HG02884 (cell line): Measurements from ENCODE around the gene ZNF611.
"Not testable (repeated sequence)": the region's sequence is repeated elsewhere in the genome, so short reads cannot be mapped to it uniquely, and the experiment has no call there.

ENCODE experiments used
- ATAC-seq: cut with Tn5 transposase; IDR thresholded peaks from one replicate; pipeline ENCODE4 v1.9.1; 2021; ENCODE audit warnings: mild to moderate bottlenecking, moderate library complexity; ENCODE audit not compliant: unreplicated experiment

The ZNF611 gene

DNA sequence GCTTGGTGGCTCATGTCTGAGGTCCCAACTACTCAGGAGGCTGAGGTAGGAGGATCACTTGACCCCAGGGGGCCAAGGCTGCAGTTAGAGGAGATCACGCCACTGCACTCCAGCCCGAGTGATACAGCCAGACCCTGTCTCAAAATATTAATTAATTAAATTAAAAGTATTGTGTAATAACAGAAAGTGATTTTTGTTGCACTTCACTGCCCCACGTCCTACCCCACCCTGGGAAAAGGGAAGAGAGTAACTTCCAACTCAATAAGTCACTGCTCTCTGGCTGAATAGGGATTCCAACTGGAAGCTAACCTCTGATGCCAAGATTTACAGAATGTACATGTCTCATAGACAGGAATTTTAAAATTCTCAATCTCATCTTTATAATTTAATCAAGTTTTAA is 47.2 kb downstream of the ZNF611 start:
- ATAC-seq, result no peak

DNA sequence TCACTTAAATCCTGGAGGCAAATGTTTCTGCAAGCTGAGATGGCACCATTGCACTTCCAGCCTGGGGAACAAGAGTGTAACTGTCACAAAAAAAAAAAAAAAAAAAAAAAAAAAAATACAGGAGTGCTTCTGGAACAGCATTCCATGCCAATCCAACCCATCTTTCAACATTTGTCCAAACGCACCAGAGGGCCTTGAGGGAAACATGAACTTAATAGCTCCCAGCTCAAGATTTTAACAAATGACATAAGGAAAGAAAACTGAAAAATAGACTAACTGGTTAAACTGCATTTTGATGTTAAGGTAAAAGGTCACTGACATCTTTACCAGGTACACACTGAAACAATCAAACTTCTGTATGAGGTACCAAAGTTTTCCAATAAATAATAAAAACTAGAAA is 49.0 kb downstream of the ZNF611 start:
- ATAC-seq, result no peak

DNA sequence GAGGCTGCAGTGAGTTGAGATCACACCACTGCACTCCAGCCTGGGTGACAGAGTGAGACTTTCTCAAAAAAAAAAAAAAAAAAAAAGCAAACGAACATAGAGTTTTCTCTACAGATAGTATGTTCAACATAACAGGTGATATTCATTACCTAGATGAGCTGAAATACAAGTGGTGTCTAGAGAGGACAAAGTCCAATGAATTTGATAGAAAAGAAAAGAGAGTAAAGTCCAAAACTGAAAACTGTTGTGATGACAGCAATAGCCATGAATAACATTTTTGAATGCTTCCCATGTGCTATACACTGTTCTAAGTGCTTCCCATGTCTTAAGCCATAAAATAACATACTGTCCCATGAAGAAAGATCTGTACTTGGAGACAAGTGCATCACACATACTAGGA is 53.6 kb downstream of the ZNF611 start:
- ATAC-seq, result not testable (repeated sequence)

GRCh38 chr19:52679598-52679997 is 55.2 kb downstream of the ZNF611 start:
- ATAC-seq, result no peak

- not testable (repeated sequence) for ATAC-seq
These were observed 59.6 kb downstream of the ZNF611 start for GRCh38 chr19:52675239-52675638.

GRCh38 chr19:52673014-52673413 is 61.8 kb downstream of the ZNF611 start:
- ATAC-seq, result no peak

DNA sequence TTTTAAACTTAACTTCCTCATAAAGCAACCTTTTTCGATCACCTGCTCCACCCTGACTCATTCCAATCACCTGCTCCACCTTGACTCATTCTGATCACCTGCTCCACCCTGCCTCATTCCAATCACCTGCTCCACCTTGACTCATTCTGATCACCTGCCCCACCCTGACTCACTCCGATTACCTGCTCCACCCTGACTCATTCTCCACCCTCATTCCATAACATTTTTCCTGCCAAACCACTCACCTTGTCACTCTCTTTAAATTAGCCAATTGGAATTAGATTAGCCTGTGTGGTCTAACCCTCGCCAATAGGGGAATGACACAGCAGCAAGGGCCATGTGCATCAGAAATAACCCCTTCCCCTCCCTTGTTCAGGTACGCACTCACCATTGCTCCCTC is 64.8 kb downstream of the ZNF611 start:
- ATAC-seq, result no peak

- no peak for ATAC-seq
These were observed 65.3 kb downstream of the ZNF611 start for GRCh38 chr19:52669586-52669985.

GRCh38 chr19:52667972-52668371 is 66.9 kb downstream of the ZNF611 start:
- ATAC-seq, result no peak

DNA sequence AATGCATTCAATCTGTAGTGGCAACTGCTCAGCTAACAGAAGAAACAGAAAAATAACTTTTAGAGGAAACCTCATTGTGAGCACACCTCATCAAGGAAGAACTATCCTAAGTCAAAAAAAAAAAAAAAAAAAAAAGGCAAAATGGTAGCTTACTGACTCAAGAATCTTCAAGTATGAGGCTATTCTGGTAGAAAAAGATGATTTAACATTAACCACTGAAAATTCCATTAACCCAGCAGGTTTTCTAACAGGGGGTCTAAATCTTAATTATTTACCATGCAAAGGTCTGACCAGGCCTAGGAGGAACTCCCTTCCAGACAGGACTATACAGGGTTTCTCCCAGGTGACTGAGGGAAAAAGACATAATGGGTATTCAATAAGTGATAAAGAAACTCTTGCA is 68.3 kb downstream of the ZNF611 start:
- no peak for ATAC-seq

DNA sequence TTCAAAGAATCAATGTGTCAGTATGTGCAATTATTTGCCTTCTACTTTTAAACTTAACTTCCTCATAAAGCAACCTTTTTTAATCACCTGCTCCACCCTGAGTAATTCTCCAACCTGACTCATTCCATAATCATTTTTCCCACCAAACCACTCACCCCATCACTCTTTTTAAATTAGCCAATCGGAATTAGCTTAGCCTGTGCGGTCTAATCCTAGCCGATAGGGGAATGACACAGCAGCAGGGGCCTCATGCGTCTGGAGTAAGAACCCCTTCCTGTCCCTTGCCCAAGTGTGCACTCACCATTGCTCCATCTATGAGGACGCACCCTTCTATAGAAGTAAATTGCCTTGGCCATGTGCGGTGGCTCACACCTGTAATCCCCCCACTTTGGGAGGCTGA is 69.3 kb downstream of the ZNF611 start:
- no peak for ATAC-seq

GRCh38 chr19:52665027-52665426 is 69.8 kb downstream of the ZNF611 start:
- ATAC-seq, result no peak

- no peak for ATAC-seq
These were observed 70.4 kb downstream of the ZNF611 start for GRCh38 chr19:52664461-52664860.

DNA sequence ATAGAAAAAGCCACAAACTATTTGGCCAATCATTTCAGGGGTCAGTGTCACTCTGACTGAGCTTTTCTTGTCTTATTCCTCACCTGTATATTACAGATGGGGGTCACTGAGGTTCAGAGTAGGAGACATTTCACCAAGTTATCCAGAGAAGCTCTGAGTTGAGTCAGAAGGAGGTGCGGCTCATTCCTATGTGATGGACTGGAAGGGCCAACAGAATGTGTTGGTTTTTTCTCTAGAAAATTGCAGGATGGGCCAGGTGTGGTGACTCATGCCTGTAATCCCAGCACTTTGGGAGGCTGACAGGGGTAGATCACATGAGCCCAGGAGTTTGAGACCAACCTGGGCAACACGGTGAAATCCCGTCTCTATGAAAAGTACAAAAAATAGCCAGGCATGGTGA is 72.2 kb downstream of the ZNF611 start:
- no peak for ATAC-seq

GRCh38 chr19:52660981-52661380 is 73.9 kb downstream of the ZNF611 start:
- no peak for ATAC-seq

DNA sequence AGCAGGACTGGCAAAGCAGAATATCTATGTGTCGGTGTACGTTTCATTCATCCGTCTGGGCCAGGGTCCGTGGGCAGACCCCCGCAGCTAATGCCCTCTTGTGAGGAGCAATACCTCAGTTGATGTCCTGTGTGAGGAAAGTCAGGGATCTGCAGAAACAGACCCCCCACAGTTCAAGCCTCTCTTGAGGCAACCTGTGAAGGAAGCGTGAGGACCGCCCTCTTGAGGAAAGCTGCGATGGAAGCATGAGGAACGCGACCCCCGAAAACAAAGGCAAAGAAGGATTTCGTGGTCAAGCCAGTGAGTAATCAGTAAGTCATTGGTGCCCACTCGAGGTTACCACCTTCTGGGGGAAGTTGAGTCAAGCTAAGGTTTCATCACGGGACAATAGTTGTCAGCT is 75.8 kb downstream of the ZNF611 start:
- no peak for ATAC-seq

- ATAC-seq, result no peak
These were observed 76.2 kb downstream of the ZNF611 start for GRCh38 chr19:52658595-52658994.

GRCh38 chr19:52653161-52653560 is 81.7 kb downstream of the ZNF611 start:
- ATAC-seq, result no peak
